Upper lobe of left lung (tissue), 4 donors: ENCODE measurements around the gene PLPP6.

Experiments
- EP300 ChIP-seq, 4 donors: sonication (generic); formaldehyde crosslinking; IDR thresholded peaks; one replicate each; pipeline ENCODE4 v1.5.1; 2017; ENCODE audit warnings: antibody characterized with exemption in 4 of 4, control low read depth in 2 of 4
- POLR2A ChIP-seq, 4 donors: fragments of 450-650 bp; IDR thresholded peaks; one replicate each; pipeline ENCODE4 v1.5.1; 2016 to 2017; ENCODE audit warnings: antibody characterized with exemption in 4 of 4, mild to moderate bottlenecking in 2 of 4
- POLR2AphosphoS5 ChIP-seq, 2 donors: sonication (generic); formaldehyde crosslinking; IDR thresholded peaks; one replicate each; pipeline ENCODE4 v1.5.1; 2017; ENCODE audit warnings: antibody characterized with exemption in 2 of 2
- TF ChIP-seq, protein P1 (sequence below), 6 experiments: fragments of 450-650 bp in 4 of 6; fragments of 200-600 bp in 2 of 6; sonication (generic) in 2 of 6; IDR thresholded peaks; one replicate each; pipeline ENCODE4 v1.5.1; 2016 to 2019; ENCODE audit warnings: antibody characterized with exemption in 6 of 6

DNA sequence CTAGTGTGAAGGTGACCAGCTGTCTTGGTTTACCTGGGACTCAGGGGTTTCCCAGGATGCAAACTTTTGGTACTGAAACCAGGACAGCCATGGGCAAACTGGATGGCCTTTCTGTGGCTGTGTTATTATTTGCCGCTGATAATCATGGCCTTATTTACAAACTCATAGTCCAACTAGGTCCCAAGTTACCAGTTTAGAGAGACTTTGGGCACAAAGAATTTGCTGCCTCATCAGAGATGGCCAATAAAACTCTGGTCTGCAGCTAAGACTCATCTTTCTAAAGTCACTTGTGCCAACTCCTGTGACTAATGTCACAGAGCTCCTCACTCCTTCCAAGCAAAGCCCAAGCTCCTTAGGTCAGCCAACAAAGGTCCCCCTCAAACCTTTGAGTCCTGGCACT is 47.5 kb upstream of the PLPP6 start:
- no peak for TF ChIP-seq POLR2A (IDR thresholded peaks at IDR 0.05)
- TF ChIP-seq, protein P1, sequence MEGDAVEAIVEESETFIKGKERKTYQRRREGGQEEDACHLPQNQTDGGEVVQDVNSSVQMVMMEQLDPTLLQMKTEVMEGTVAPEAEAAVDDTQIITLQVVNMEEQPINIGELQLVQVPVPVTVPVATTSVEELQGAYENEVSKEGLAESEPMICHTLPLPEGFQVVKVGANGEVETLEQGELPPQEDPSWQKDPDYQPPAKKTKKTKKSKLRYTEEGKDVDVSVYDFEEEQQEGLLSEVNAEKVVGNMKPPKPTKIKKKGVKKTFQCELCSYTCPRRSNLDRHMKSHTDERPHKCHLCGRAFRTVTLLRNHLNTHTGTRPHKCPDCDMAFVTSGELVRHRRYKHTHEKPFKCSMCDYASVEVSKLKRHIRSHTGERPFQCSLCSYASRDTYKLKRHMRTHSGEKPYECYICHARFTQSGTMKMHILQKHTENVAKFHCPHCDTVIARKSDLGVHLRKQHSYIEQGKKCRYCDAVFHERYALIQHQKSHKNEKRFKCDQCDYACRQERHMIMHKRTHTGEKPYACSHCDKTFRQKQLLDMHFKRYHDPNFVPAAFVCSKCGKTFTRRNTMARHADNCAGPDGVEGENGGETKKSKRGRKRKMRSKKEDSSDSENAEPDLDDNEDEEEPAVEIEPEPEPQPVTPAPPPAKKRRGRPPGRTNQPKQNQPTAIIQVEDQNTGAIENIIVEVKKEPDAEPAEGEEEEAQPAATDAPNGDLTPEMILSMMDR (IDR thresholded peaks at IDR 0.05), result no peak
- no peak for TF ChIP-seq EP300 (IDR thresholded peaks at IDR 0.05)
- TF ChIP-seq POLR2AphosphoS5 (IDR thresholded peaks at IDR 0.05), result no peak
